Fibroblast of skin of right quadriceps (primary cell): Measurements from ENCODE around the gene SEC24B.
A peak's percentile ranks its signal among the peaks of the same experiment; 100 is the strongest.

ENCODE experiments used
- DNase-seq: peaks from one replicate; pipeline ENCODE4 v3.0.0-alpha.2; 2013

Gene SEC24B

GRCh38 chr4:109433205-109434006 is at the start of gene SEC24B:
Gene SEC24B (plus strand): TSS chr4:109433815. CDS start chr4:109433870, 55 bp downstream.
- DNase-seq, result peak; percentile 81

DNA sequence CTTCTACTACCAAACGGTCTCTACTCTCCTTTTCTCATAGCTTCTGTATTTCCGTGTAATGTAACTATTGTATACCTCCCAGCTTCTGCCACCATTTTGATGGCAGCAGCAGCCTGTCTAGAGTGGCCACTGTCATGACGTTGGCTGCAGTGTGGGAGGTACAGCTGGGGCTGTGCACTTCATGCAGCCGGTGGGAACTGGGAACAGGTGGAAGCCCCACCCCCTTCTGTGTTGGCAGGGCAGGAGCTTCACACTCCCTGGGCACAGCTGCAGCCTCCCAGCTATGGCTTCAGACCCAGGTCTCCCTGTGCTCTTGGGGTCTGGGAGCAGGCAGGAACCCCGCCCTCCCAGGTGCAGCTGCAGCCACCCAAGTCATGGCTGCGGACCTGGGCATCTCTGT is 49.8 kb upstream of the SEC24B start:
- no peak for DNase-seq

- no peak for DNase-seq
Observed at GRCh38 chr4:109385260-109385659, 48.4 kb upstream of the SEC24B start.

GRCh38 chr4:109389369-109390114 is 44.1 kb upstream of the SEC24B start:
- DNase-seq, result no peak

DNA sequence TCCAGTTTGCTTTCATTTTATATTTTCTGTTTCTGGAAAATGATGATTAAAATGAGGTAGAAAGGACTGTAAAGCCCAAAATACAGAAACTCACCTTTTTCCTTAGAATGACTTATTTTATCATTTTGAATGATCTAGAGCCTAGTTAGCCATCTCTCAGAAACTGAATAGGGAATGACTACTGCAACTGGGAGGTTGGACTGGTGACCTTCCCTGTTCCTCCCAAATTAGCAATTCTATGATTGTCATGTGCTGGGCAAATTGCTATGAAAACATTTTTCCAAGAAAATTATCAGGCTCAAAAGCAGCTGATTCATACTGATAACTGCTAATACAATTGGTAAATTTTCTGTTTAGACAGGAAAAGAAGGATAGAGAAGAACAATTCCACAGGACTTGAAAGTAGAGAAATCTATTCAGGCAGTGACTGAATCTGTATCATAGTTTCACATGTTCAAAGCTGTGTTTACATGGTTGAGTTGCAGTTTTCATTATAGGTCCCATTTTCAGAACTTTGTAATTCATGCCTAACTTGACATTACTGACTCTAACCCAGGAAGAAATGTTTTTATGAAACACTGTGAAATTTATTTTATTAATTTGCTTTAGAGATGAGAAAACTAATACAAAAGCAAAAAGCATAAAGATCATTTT is 43.4 kb upstream of the SEC24B start:
- DNase-seq, result no peak

DNA sequence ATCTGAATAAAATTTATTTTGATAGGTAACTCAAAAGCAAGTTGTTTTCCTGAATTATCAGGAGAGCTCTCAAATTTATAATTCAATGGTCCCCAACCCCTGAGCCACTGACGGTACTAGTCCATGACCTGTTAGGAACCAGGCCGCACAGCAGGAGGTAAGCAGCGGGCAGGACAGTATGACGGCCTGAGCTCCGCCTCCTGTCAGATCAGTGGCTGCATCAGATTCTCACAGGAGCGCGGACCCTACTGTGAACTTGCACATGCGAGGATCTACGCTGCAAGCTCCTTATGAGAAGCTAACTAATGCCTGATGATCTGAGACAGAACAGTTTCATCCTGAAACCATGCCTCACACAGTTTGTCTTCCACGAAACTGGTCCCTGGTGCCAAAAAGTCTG is 37.9 kb upstream of the SEC24B start:
- no peak for DNase-seq

GRCh38 chr4:109398928-109399327 is 34.7 kb upstream of the SEC24B start:
- no peak for DNase-seq

DNA sequence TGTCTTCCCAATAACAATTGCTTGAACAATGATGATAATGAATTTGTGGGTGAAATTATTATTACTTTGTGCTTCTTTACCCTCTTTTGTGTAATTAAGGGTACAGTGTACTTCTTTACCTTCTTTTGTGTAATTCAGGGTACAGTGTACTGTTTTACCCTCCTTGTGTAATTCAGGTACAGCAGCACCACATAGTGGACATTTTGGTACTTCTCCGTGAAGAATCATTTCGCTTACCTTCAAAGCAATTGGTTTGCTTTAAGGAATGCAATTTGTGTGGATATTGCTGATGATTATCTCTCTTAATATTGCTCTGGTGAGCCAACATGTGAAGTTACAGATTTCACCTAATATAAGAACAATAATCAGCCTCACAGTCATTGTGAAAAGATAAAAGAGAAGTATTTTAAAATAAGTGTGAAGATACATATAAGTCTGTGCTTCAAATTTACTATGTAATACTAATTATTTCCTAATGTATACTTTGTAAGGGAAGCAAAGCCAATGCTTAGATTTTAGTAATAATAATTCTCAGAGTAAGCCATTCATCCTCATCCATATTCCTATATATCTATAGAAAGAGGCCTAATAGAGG is 27.2 kb upstream of the SEC24B start:
- DNase-seq, result peak; percentile 62

DNA sequence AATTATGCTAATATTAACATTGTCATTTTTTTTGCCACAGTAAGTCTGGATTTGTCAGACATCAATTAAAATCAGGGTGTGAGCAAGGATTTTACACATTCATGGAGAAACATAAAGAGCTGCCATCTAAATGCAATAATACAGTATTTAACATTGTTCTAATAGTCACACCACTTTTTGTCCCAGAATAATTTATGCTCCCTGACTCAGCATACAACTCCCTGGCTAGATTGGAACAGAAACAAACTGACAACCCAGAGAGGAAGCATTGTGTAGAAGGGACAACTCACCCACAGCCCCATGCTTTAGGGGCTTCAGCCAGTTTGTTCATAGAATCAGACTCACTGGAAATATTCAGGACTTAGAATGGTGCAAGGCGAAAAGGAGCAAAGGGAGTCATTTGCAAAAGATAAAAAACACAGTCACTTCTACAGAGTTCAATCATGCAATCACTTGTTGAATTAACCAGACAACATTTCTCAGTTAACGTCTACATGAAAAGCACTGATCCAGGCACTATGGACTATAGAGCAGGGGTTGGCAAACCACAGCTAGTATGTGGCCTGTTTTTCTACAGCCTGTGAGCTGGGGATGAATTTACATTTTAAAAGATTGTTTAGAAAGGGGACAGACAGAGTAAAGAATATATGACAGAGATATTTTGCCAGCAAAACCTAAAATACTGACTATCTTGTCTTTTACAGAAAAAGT is 26.4 kb upstream of the SEC24B start:
- DNase-seq, result no peak

DNA sequence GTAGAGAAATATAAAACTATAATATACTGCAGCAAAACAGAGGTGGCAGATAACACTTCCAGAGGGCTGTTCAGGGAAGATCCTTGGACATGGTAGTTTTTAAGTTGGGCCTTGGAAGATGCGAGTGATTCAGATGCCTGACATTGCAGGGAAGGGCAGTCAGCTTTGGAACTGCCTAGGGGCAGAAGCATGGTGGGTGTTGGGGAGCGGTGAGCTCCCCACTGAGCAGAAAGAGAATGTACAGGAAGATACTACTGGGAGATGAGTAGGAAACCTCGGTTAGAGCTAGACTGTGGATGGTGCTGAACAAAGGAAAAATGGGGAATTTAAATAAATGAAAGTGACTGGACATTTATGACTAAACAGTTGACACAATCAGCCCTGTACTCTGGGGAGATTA is 24.9 kb upstream of the SEC24B start:
- DNase-seq, result no peak

GRCh38 chr4:109410226-109410625 is 23.4 kb upstream of the SEC24B start:
- no peak for DNase-seq

- no peak for DNase-seq
Observed at GRCh38 chr4:109410776-109411175, 22.8 kb upstream of the SEC24B start.

GRCh38 chr4:109411964-109412363 is 21.7 kb upstream of the SEC24B start:
- no peak for DNase-seq

GRCh38 chr4:109412776-109413175 is 20.8 kb upstream of the SEC24B start:
- no peak for DNase-seq

DNA sequence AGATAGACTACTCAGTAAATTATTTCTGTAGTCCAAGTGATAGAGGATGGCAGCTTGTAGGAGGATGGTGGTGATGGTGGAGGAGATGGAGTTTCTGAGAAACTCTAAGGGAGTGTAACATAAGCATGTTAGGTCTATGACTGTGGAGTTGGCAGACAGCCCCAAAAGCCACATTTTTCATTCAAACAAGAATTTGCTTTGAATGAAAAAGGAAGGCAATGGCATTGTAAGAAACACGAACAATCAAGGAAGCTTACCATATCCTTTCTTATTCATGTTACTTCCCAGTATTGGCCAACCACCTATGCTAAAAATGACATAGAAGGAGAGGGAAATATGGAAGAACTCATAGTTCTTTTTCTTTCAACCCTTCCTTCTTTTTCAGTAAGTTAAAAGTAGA is 18.7 kb upstream of the SEC24B start:
- DNase-seq, result peak; percentile 35

- no peak for DNase-seq
Observed at GRCh38 chr4:109418588-109418987, 15.0 kb upstream of the SEC24B start.

DNA sequence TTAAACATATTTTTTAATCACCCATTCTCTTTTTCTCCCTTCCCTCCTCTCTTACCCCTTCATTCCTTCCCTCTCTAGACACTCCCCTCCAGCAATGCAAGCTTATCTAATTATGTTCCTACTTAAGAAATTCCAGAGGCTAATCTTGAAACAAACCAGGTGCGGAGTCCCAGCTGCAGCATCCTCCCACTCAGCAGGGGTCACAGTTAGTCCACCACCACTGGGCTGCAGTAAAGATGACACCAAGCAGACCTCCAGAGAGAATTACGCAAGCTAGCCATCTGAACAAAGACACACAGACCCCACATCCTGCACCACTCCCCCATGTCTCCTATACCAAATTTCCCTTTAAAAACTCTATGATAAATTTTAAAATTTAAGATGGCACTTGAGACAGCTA is 13.9 kb upstream of the SEC24B start:
- DNase-seq, result no peak

DNA sequence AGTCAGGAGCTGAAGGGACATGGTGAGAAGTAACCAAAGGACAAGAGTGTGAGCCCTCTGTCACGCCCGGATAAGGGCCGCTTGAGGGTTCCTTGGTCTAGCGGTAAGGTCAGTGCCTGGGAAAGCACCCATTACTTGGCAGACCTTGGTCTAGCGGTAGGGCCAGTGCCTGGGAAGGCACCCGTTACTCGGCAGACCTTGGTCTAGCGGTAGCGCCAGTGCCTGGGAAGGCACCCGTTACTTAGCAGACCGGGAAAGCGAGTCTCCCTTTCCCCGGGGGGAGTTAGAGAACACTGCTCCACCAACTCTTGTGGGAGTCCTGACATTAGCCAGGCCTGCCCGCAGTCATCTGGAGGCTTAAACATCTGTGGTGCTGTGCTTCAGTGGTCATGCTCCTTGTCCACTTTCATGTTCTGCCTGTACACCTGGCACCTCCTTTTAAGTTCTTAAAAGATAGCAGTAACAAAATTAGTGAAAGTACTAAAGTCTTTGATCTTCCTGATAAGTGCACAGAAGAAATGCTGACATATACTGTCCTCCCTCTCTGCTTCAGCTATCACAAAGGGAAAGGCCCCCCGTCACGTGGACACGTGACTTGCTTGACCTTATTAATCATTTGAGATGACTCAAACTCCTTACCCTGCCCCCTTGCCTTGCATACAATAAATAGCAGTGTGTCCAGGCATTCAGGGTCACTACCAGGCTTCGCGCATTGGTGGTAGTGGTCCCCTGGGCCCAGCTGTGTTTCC is 9.3 kb upstream of the SEC24B start:
- DNase-seq, result no peak

- no peak for DNase-seq
Observed at GRCh38 chr4:109425405-109425804, 8.2 kb upstream of the SEC24B start.

DNA sequence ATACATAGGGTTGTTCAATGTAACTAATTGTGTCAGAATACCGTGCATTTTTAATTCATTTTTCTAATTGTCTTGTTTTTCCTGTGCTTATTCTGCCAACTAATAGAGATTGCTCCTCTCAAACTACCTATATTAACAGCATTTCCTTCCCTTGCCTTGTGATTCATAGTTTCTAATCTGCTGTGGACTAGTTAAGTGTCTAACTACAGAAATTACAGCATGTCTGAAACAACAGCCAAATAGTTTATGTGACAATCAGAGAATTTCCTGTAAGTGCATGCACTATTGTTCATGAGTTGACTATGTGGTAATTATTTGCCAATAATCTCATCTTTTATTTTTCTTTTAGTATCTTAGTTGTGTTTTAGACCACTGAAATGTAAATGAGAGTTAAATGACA is 4.1 kb upstream of the SEC24B start:
- DNase-seq, result no peak

DNA sequence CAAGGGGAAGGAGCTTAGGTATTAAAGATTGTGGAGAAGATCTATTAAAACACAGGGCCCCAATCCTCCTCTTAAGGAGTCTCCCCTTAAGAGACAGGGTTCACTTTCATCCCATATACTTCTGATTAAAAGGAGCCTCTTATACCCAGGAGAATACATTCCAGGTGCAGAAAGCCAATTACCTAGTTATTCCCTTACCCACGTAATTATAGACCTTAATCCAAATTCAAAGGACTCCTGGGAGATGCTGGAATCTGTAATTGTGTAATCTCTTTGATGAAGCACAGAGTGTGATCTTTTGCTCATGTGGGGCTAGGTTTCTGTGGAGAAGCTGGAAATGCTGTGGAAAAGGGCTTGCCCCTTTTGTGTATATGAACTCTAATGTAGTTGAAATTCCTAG is 1.4 kb upstream of the SEC24B start:
- DNase-seq, result no peak

DNA sequence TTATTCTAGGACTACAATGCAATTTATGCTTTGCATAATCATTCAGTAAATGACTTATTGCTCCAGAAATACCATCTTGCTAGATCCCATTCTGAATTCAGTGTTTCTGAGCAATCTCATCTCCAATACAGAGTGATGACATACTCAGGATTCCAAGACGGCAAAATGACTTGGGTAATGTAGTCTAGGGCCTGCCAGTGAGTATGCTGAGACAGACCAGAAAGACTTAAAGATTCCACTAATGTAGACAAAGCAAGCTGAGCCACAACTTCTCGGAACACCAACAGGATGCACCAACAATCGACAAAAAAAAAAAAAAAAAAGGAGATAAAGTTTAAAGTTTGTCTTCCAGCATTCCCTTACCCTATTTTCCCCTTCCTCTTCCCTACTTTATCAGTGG is 919 bp upstream of the SEC24B start:
- peak; percentile 80 for DNase-seq
